Aorta (tissue), 5 donors: ENCODE results near the gene BTNL9. TPM values are rescaled to one million over a fixed set of nuclear protein-coding genes. Genes with fewer than 3 reads are reported as not detected.
"Not testable (repeated sequence)": the region's sequence is repeated elsewhere in the genome, so short reads cannot be mapped to it uniquely, and the experiment has no call there.

Source experiments
- ATAC-seq: fragments of 200-7000 bp; cut with Tn5 transposase; one replicate; pipeline ENCODE4 v1.9.1; 2022; ENCODE audit warnings: moderate library complexity; ENCODE audit not compliant: low FRiP score
- DNase-seq, 2 donors: peaks; one replicate each; pipeline ENCODE4 v3.0.0-alpha.2; 2020
- H3K27ac ChIP-seq, 2 donors: one replicate each; pipeline ENCODE4 v1.5.1; 2013; ENCODE audit warnings: low read length in 2 of 2, mild to moderate bottlenecking in 2 of 2, moderate library complexity in 2 of 2, control low read depth in 1 of 2, inconsistent platforms in 1 of 2, low read depth in 1 of 2
- H3K27me3 ChIP-seq, 2 donors: one replicate each; pipeline ENCODE4 v1.6.1; 2013; ENCODE audit warnings: control low read depth in 1 of 2, low read length in 1 of 2, mild to moderate bottlenecking in 1 of 2, moderate library complexity in 1 of 2; ENCODE audit not compliant: insufficient read depth in 2 of 2, control insufficient read depth in 1 of 2
- H3K36me3 ChIP-seq, 2 donors: one replicate each; pipeline ENCODE4 v1.6.1; 2013; ENCODE audit warnings: control low read depth in 1 of 2, low read length in 1 of 2, mild to moderate bottlenecking in 1 of 2; ENCODE audit not compliant: insufficient read depth in 2 of 2, control insufficient read depth in 1 of 2
- H3K4me1 ChIP-seq, 2 donors: one replicate each; pipeline ENCODE4 v1.6.1; 2013; ENCODE audit warnings: low read length in 2 of 2, control low read depth in 1 of 2, mild to moderate bottlenecking in 1 of 2, moderate library complexity in 1 of 2; ENCODE audit not compliant: insufficient read depth in 2 of 2, control insufficient read depth in 1 of 2
- H3K4me3 ChIP-seq, 2 donors: one replicate each; pipeline ENCODE4 v1.5.1; 2013; ENCODE audit warnings: low read length in 2 of 2, control low read depth in 1 of 2, mild to moderate bottlenecking in 1 of 2
- H3K9me3 ChIP-seq: one replicate; pipeline ENCODE4 v1.6.1; 2013; ENCODE audit warnings: mild to moderate bottlenecking, low read length; ENCODE audit not compliant: control insufficient read depth
- WGBS, 2 donors: extraction: QIAGEN DNeasy Blood & Tissue Kit; methylation state at CpG; one replicate each; pipeline ENCODE4 v1.1.7; 2013; 5-methylcytosine and 5-hydroxymethylcytosine counted together
- intact Hi-C, 2 donors: fragments of 100-400 bp; cut with DNase I; formaldehyde crosslinking; loops; one replicate each; pipeline versions ENCODE4 v1.14.2 to v1.15.0; 2022
- polyA plus RNA-seq, 2 donors: library from polyadenylated mRNA; stranded (reverse); fragments of 200-250 nt; gene quantifications; one replicate each; pipeline ENCODE4 v1.2.3, GENCODE V29; 2013
- total RNA-seq, 2 donors: library from RNA; stranded (reverse); fragmentation: NEBNext Ultra II Directional; extraction: Animal tissue kit (Norgen Biotek cat#: 25700); gene quantifications; one replicate each; pipeline ENCODE4 v1.2.1, GENCODE V29; 2021
- donor health status: healthy with polysubstance abuse.
- donor health status: Bipolar disorder and iron deficiency.
- donor health status: DM: no; HTN: no; CAD: no.
- donor health status: DM: no; HTN: no; CAD: no.
- donor health status: DM: yes; HTN: yes; CAD: no.

BTNL9 gene
- total and polyA plus RNA-seq, 4 donors = 0.26 to 33.0 (median 8.8) TPM

DNA sequence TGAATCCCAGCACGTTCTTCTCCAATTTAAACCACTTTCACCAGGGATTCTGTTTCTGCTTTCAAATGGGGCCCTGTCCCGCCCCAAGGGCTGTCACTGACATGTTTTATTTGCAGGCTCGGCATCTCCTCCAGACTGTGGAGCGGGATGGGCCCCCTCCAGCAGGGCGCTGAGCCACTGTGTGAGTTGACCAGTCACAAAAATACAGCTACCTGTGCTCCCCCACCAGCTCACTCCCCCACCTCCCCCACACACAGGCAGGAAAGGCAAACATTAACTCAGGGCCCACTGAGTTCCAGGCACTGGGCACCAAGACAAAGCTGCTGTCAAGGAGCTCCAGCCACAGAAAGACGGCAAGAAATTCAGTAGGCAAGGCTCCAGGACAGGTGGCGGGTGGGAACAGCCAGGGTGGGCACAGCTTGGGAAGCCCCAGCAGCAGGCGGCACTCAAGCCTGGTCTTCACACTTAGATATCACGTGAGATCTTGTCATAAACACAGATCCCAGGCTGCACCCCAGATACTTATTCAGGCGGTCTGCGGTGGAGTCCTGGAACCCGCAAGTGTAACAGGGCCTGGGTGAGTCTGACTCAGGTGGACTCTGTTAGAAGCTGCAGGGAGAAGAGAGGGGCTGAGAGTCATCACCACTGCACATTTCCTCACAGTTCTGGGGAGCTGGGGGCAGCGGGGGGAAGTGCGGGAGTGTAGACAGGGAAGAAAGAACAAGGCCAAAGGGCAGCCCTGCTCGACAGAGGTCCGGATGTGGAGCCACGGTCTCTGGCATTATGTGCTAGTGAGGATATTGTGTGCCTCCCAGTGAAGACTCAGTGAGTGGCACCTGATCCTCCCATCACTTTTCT lies 46.2 kb downstream of the BTNL9 start:
- intact Hi-C loops = no loop called here
- no peaks in the 10 kb centered on the region for H3K27me3 ChIP-seq
- DNase-seq = no peak
- H3K36me3 ChIP-seq = no peaks in the 10 kb centered on the region
- no peaks in the 10 kb centered on the region for H3K4me1 ChIP-seq
- no peak overlapping the region for H3K4me3 ChIP-seq
- H3K9me3 ChIP-seq = no peaks in the 10 kb centered on the region
- no peak overlapping the region for H3K27ac ChIP-seq
- WGBS, 2 donors = 44 to 51% methylated on average over 17 of the region's 17 CpGs
- no peak for ATAC-seq

DNA sequence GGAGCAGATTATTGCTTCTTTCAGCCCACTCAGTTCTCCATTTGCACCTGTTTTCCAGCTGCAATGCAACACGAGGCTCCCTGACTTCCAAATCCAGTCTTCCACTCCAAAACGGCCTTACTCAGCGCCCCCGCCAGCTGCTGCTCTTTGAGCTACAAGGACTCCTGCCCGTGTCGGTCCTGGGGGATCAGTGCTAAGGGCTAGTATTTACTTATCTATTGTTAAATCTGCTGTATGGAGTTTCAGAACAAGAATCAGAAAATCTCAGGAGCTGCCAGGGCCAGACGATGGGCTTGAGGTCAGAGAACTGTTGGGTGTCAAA lies 46.8 kb downstream of the BTNL9 start:
- no peak overlapping the region for H3K27ac ChIP-seq
- H3K4me1 ChIP-seq = no peaks in the 10 kb centered on the region
- H3K4me3 ChIP-seq = no peak overlapping the region
- ATAC-seq (no peak), DNase-seq (no peak)
- H3K36me3 ChIP-seq = no peaks in the 10 kb centered on the region
- intact Hi-C loops = no loop called here
- no peaks in the 10 kb centered on the region for H3K9me3 ChIP-seq
- 49 to 56% methylated on average over 7 of the region's 7 CpGs for WGBS, 2 donors
- no peaks in the 10 kb centered on the region for H3K27me3 ChIP-seq

DNA sequence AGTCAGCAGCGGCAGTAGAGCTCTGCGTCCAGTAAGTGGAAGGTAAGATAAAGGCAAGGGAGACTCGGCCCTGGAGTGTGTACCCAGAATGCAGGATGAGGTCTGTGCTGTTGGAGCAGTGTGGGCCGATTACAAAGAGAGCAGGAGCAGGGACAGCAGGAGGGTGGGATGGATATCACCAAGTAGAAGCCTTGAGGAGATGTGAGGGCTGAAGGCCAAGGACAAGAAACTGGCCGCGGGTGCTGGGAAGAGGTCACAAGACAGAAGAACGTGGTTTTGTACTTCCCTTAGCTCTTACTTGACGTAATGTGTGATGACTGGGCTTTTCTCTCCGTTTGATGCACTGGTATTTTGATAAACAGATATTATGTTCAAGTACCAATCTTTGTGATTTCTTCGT lies 47.2 kb downstream of the BTNL9 start:
- intact Hi-C loops = no loop called here
- no peaks in the 10 kb centered on the region for H3K27me3 ChIP-seq
- H3K4me3 ChIP-seq = no peak overlapping the region
- no peak for DNase-seq
- H3K36me3 ChIP-seq = no peaks in the 10 kb centered on the region
- H3K9me3 ChIP-seq = no peaks in the 10 kb centered on the region
- H3K4me1 ChIP-seq = no peaks in the 10 kb centered on the region
- ATAC-seq = no peak
- no peak overlapping the region for H3K27ac ChIP-seq
- 80% methylated on average over 10 of the region's 10 CpGs for WGBS, 2 donors

DNA sequence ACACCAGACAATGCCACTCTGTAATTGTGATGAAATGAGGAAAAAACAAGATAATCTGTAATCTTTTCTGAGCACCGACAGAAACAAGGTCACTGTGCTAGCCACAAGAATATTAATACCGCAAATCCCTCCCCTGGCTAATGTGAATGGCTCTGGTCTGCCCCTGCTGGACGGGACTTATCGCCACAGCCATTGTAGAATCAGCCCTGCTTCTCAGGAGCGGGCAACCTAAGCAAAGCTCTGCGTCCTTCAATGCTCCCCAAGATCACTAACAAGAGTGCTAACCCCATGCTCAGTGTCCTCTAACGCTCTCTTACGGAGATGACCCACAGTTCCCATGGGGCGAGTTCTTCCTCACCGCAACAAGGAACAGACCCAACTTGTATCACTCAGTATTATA lies 48.2 kb downstream of the BTNL9 start:
- no peak for ATAC-seq
- no peak overlapping the region for H3K4me3 ChIP-seq
- no peak for DNase-seq
- H3K27ac ChIP-seq = no peak overlapping the region
- no peaks in the 10 kb centered on the region for H3K4me1 ChIP-seq
- no peaks in the 10 kb centered on the region for H3K27me3 ChIP-seq
- intact Hi-C loops = no loop called here
- no peaks in the 10 kb centered on the region for H3K36me3 ChIP-seq
- WGBS, 2 donors = 43 to 55% methylated on average over 10 of the region's 10 CpGs
- H3K9me3 ChIP-seq = no peaks in the 10 kb centered on the region

DNA sequence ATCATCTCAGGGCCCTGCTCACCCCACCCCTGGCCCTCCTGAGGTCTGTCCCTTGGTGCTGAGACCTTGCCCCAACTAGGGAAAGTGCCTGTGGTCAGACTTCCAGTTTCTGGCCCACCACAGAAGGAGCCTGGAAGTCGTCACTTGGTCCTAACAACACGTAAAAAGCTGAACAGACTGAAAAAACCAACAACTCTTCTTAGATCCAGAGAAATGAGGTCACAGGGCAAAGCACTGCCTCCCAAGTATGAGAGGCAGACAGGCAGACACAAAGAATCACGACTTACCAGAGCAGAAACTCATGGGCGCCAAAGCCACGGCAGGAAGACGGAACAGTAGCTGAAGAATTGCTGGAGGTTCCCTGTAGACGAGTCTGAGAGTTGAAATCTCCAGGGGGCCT lies 52.4 kb downstream of the BTNL9 start:
- Histone ChIP-seq H3K27ac (no peak overlapping the region), H3K36me3 (no peaks in the 10 kb centered on the region), H3K4me3 (no peak overlapping the region), H3K27me3 (no peaks in the 10 kb centered on the region), H3K9me3 (no peaks in the 10 kb centered on the region), H3K4me1 (no peaks in the 10 kb centered on the region)
- no peak for DNase-seq
- 54 to 59% methylated on average over 7 of the region's 7 CpGs for WGBS, 2 donors
- no peak for ATAC-seq
- intact Hi-C loops = no loop called here

DNA sequence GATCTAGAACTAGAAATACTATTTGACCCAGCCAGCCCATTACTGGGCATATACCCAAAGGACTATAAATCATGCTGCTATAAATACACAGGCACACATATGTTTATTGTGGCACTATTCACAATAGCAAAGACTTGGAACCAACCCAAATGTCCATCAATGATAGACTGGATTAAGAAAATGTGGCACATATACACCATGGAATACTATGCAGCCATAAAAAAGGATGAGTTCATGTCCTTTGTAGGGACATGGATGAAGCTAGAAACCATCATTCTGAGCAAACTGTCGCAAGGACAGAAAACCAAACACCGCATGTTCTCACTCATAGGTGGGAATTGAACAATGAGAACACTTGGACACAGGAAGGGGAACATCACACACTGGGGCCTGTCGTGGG lies 55.1 kb downstream of the BTNL9 start:
- H3K9me3 ChIP-seq, intact Hi-C loops, DNase-seq, H3K27ac ChIP-seq, H3K4me3 ChIP-seq, H3K27me3 ChIP-seq, ATAC-seq, H3K36me3 ChIP-seq, H3K4me1 ChIP-seq: not testable (repeated sequence)
- 79% methylated on average over 3 of the region's 3 CpGs; no CpG with 5 or more reads in 1 of the 2 donors for WGBS, 2 donors

DNA sequence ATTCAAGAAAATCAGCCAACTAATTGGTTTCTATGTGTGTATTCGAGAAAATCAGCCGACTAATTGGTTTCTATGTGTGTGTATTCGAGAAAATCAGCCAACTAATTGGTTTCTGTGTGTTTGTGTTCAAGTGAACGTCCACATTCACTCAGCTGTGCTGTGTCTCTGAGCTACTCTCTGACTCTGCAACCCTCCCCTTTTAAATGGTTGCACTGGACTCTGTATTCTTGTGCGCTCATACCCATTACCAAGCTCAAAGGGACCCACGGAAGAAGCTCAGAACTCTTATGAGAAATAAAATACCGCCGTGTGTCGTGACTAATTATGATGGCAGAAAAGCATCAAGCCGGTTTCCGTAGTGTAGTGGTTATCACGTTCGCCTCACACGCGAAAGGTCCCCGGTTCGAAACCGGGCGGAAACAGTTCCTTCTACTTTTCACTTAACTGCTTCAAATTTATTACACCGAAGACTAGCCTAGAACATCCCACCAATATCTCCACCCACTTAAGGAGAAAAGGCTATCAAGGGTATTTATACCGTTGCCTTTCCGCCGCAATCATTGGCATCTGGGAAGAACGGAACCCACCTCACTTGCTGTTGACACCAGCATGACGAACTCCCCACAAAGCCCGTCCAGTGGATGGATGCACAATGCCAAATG lies 56.8 kb downstream of the BTNL9 start:
- H3K9me3 ChIP-seq, H3K27me3 ChIP-seq, H3K27ac ChIP-seq, intact Hi-C loops, H3K36me3 ChIP-seq, DNase-seq, H3K4me1 ChIP-seq, ATAC-seq, H3K4me3 ChIP-seq: not testable (repeated sequence)
- no CpG with 5 or more reads among the region's 26 CpGs for WGBS, 2 donors

DNA sequence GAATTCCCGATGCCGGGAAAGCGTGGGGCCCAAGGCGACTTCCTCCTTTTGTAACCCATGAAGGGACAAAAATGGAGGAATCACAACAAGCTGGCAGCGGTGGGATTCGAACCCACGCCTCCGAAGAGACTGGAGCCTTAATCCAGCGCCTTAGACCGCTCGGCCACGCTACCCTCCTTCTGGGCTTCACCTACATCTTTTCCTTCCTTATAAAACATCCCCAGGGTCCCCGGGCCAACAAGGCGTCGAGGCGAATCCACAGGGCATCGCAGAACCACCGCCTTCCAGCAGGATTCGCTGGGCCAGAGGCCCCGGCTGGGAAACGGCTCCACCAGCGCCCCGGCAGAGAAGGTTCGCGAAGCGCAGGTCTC lies 57.3 kb downstream of the BTNL9 start:
- H3K9me3 ChIP-seq, intact Hi-C loops, H3K36me3 ChIP-seq, H3K27ac ChIP-seq, ATAC-seq, H3K4me1 ChIP-seq, DNase-seq, H3K27me3 ChIP-seq, H3K4me3 ChIP-seq: not testable (repeated sequence)
- no CpG with 5 or more reads among the region's 26 CpGs for WGBS, 2 donors
